Stimulated activated CD8-positive, alpha-beta memory T cell treated with anti-CD3 and anti-CD28 coated beads, Interleukin-7, amount 100 ng/mL, for 48 hours (primary cell): ENCODE measurements around the gene GSN.

Experiments
- DNase-seq, 2 donors: peaks; one replicate each; pipeline ENCODE4 v3.0.0-alpha.2; 2020; ENCODE audit warnings: low read depth in 1 of 2; ENCODE audit errors: extremely low read depth in 1 of 2

Gene GSN

GRCh38 chr9:121301881-121302286, 33.9 kb downstream of the GSN start:
- DNase-seq, result no peak

GRCh38 chr9:121302341-121302740, 34.4 kb downstream of the GSN start:
- DNase-seq, result no peak

- DNase-seq, result no peak
Measured at GRCh38 chr9:121302786-121303185, 34.8 kb downstream of the GSN start.

GRCh38 chr9:121303456-121304451, 35.8 kb downstream of the GSN start:
- no peak for DNase-seq

- DNase-seq, result no peak
Measured at GRCh38 chr9:121304707-121305106, 36.7 kb downstream of the GSN start.

GRCh38 chr9:121305269-121305994, 37.5 kb downstream of the GSN start:
- DNase-seq, result no peak

- DNase-seq, result no peak
Measured at GRCh38 chr9:121307976-121308375, 40.0 kb downstream of the GSN start.

- DNase-seq, result no peak
Measured at GRCh38 chr9:121308765-121309164, 40.8 kb downstream of the GSN start.

GRCh38 chr9:121309171-121309570, 41.2 kb downstream of the GSN start:
- DNase-seq, result no peak

GRCh38 chr9:121309833-121310425, 42.0 kb downstream of the GSN start:
- DNase-seq, result no peak

- no peak for DNase-seq
Measured at GRCh38 chr9:121310571-121310970, 42.6 kb downstream of the GSN start.

- no peak for DNase-seq
Measured at GRCh38 chr9:121312169-121312568, 44.2 kb downstream of the GSN start.

GRCh38 chr9:121313458-121314152, 45.6 kb downstream of the GSN start:
- no peak for DNase-seq

- DNase-seq, result no peak
Measured at GRCh38 chr9:121316378-121316777, 48.4 kb downstream of the GSN start.

GRCh38 chr9:121316852-121317373, 49.0 kb downstream of the GSN start:
- no peak for DNase-seq

- no peak for DNase-seq
Measured at GRCh38 chr9:121317737-121318630, 50.0 kb downstream of the GSN start.

GRCh38 chr9:121318631-121319382, 50.8 kb downstream of the GSN start:
- no peak for DNase-seq

- DNase-seq, result no peak
Measured at GRCh38 chr9:121319383-121319780, 51.4 kb downstream of the GSN start.

- DNase-seq, result no peak
Measured at GRCh38 chr9:121321016-121321503, 53.1 kb downstream of the GSN start.
